Fibroblast of upper back skin (primary cell): ENCODE data around the gene SHB.

ENCODE experiments used
- DNase-seq: peaks from one replicate; pipeline ENCODE4 v3.0.0-alpha.2; 2013

Gene SHB, protein sequence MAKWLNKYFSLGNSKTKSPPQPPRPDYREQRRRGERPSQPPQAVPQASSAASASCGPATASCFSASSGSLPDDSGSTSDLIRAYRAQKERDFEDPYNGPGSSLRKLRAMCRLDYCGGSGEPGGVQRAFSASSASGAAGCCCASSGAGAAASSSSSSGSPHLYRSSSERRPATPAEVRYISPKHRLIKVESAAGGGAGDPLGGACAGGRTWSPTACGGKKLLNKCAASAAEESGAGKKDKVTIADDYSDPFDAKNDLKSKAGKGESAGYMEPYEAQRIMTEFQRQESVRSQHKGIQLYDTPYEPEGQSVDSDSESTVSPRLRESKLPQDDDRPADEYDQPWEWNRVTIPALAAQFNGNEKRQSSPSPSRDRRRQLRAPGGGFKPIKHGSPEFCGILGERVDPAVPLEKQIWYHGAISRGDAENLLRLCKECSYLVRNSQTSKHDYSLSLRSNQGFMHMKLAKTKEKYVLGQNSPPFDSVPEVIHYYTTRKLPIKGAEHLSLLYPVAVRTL

DNA sequence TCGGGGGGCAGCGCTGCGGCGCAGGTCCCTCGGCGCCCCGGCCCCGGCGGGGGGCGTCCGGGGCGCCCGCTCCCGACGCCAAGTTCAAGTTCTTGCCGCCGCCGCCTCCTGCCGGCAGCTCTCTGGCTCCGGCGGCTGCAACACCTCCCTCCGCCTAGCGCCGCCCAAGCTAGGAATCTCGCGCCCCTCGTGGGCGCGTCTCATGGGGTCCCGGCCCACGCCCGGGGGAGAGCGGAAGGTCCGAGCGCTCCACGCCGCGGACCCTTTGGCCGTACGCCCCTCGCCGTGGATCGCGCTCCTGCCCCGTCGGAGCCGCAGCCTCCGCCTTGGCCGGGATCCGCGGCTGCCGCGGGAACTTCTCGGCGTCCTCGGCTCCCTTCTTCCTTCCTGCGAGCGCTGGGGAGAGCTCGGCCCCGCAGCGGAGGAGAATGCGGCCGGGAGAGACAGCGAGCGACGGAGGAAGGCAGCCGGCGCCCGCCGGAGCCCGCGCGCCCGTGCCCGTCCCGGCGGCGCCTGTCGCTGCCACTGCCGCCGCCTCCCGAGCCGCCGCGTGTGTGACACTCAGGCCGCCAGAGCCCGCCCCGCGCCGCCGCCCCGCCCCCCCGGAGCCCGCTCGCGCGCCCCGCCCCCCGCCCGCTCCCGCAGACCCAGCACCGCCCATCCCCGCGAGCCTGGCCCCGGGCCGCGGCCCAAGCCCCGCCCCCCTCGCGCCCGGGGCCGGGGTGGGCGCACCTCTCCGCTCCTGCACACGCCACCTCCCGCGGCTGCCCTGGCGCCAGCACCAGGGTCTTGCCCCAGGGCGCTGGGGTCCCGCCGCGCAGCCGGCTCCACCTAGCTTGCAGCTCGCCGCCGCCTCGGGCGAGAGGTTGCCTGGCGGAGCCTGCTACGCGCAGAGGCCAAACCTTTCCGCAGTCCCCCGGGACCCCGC, at the start of gene SHB:
SHB (minus strand) TSS at position 527 of the 928 bp plus-strand sequence. CDS start 582 bp downstream, outside the sequence.
- peak; percentile 59 for DNase-seq

DNA sequence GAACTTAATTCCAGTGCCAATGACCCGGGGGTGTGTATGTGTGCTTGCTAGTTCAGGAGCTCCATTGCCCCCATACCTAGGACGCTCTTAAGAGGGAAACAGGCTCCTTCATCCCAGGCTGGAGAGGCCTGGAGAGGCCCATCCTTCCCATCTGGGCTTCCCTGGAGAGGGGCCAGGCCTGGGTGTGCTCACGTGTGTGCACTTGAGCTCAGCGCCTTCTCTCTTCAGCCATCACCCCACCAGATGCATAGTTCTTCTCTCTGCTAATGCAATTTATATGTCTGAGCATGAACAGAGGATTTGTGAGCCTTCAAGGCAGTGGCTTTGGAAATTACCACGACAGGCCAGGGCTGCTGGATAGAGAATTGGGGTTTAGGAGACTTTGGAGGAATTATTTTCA, 48.6 kb upstream of the SHB start:
- DNase-seq = peak; percentile 14

DNA sequence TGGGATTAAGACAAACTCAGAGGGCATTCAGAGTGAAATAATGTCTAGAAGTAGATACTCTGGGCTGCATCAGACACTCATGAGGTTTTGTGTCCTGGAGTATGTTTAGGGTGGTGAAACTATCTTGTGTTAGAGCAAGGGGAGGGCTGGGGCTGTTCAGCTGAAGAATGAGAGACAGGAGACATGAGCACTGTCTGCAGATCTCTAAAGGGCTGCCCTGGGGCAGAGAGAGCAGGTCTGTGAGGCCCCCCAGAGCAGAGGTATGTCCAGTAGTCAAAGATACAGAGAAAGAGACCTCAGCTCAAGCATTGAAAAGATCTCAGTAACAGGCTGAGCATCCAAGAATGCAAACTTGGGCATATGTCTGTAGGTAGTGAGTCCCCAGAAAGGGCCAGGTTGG, 45.9 kb upstream of the SHB start:
- DNase-seq = no peak

- DNase-seq = no peak
These were observed 43.4 kb upstream of the SHB start for GRCh38 chr9:38112456-38112855.

GRCh38 chr9:38112049-38112448, 43.0 kb upstream of the SHB start:
- no peak for DNase-seq

DNA sequence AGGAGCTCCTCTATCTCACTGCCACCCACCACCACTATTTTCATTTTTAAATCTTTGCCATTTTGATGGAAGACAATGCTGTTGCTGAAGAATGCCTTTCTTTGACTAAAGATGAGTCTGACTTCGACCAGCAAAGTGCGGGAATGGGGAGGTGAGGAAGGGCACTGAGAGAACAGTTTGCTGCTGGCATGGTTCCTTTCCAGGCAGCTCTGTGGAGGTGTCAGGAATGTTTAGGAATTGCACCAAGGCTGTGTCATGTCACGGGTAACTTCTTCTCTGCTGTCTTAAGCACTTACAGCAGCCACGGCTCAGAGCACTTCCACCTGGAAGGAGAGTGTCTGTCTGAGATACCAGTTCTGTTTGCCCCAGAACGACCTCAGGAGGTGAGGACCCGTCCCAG, 41.4 kb upstream of the SHB start:
- no peak for DNase-seq

DNA sequence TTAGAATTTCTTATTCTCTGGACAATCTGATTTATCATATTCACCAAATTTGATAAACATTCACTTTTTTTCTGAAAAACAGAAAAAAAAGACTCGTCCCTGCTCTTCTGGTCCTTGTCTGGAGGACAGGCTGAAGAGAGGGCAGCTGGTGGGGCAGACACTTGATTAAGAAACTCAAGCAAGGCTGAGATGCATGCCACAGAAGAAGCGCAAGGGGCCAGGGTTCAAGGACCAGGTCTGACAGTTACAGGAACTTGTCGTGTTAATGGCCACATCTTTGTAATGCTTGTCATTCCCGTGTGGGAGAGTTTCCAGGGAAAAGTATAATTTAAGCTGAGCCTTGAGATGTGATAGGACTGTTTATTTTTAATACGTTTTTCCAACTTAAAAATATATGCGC, 40.6 kb upstream of the SHB start:
- no peak for DNase-seq

DNA sequence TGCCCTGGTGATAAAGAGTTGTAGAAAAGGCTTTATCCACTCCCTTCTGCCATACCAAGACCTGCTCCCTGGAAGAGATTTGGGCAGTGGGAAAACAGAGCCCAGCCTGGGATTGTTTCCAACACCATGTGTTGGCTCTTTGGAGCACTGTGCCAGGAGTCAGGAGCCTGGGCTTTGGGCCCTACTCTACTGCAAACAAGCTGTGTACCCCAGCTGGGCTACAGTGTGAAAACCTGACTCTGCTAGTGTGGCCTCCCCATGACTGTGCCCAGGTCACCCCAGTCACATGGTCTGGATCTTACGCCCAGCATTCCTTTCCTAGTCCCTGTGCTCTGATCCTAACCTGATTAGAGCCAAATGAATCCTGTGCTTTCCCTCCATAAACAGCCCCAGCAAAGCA, 39.3 kb upstream of the SHB start:
- no peak for DNase-seq

- no peak for DNase-seq
These were observed 38.8 kb upstream of the SHB start for GRCh38 chr9:38107811-38108304.

DNA sequence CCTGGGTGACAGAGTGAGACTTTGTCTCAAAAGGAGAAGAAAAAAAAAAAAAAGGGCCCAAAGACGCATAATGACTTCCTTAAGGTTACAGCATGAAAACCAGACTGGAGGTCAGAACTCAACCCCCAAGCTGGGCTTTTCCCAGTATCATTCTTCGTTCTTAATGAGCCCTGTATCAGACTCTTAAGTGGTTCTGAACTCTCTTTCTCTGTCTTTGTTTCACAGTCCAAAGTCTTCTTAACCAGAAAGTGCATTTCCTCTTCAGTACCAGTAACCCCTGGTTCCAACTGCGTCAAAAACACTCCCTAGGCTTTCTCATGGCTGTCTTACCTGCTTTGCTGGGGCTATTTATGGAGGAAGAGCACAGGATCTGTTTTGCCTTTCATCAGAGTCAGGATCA, 38.4 kb upstream of the SHB start:
- DNase-seq = no peak

DNA sequence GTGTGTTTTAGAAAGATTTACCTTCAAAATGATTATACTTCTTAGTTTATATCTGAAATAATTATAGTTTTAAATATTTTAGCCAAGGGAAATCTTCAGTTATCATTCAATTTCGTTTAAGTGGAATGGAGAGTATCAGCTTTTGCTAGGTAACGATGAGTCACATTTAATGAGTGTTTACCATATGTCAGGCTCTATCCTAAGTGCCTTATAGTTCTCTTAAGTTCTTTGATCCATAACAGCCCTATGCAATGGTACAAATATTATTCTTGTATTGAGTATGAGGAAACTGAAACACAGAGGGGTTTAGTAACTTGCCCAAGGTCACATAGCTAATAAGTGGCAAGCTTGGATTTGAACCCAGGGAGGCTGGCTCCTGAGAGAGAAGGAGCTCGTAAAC, 37.5 kb upstream of the SHB start:
- no peak for DNase-seq

DNA sequence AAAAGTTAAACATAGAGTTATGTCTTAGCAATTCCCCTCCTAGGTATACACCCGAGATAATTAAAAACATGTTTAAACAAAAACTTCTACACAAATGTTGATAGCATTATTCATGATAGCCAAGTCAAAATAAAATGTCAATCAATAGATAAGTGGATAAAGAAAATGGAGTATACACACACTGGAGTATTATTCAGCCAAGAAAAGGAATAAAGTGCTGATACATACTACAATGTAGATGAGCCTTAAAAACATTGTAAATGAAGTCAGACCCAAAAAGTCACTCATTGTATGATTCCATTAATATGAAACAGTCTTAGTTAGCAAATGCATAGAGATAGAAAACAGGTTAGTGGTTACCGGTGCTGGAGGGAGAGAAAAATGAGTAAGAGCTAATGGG, 34.3 kb upstream of the SHB start:
- no peak for DNase-seq

- DNase-seq = no peak
These were observed 32.4 kb upstream of the SHB start for GRCh38 chr9:38101423-38101822.

GRCh38 chr9:38096238-38096805, 27.3 kb upstream of the SHB start:
- no peak for DNase-seq

- DNase-seq = no peak
These were observed 25.1 kb upstream of the SHB start for GRCh38 chr9:38094165-38094564.

- no peak for DNase-seq
These were observed 23.6 kb upstream of the SHB start for GRCh38 chr9:38092656-38093055.

- no peak for DNase-seq
These were observed 23.1 kb upstream of the SHB start for GRCh38 chr9:38092200-38092524.

DNA sequence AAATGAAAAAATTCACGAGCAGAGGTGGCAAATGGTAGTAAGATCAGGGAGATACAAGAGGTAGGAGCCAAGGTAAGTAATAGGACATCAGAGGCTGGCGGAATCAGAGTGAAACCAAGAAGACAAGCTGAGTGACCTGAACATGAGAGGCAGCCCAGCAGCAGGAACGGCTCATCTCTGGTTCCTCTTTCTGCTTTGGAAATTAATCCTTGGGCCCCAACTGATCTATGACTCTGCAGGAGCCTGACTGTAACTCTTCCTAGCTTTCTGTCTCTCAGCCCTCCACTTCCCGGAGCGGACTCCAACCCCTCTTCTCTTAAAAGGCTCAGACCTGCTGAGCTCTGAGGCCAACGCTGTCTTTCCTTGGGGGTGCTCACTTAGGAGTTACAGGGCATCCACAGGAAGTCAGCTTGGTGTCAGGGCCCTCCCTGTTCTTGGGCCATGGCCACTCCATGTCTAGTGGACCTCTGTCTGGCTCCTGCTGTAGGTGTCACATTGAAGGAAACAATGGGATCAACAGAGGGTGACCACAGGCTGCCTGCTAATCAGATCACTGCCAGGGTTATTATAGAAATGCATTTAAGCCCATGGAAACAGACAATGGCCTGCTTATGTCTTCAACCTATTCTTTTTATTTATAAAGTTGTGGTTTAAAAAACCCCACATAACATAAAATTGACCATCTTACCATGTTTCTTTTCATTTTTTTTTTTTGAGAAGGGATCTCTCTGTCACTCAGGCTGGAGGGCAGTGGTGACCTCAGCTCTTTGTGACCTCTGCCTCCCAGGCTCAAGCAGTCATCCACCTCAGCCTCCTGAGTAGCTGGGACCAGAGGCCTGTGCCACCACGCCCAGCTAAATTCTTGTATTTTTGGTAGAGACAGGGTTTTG, 22.5 kb upstream of the SHB start:
- DNase-seq = no peak

- no peak for DNase-seq
These were observed 21.1 kb upstream of the SHB start for GRCh38 chr9:38090170-38090569.

DNA sequence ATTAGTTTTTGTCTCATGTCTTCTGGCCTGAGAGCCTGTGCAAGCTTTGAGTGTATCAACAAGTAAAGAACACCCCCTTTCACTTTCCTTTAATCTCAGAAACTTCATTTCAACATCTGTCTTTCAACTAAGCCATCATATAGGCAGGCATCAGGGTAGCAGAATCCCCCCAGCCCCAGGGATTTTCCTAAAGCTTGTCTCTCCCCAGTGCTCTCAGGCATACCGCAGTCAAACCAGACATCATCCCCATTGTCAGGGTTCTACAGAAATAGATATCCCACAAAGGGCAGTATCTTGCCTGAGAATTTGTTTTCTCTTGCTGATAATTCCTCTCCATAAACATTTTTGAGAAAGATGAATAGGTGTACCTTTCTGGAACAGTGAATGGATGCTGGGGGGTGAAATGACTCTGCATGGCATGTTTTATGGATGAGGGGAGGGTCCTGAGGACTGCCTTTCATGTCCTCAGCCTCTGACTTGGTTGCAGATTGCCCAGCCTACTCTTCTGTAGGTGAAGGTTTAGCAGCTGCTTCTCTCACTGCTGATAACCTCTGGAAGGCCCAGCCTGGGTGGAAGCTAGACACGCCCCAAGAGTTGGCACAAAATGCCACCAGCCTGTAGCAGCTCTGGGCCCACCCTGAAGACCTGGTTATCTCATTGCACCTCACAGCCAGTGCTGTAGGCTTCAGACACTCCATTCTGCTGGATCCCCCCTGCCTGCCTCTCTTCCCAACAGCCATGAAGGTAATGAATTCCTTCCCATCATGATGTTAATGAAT, 20.5 kb upstream of the SHB start:
- DNase-seq = no peak
